HEK293 (cell line): Measurements from ENCODE around the gene HOXB9.
A peak's percentile ranks its signal among the peaks of the same experiment; 100 is the strongest.

Experiments
- AEBP2 ChIP-seq: fragments of 450-650 bp; formaldehyde crosslinking; IDR thresholded peaks from 2 replicates; pipeline ENCODE4 v1.5.1; 2016; ENCODE audit warnings: missing biosample characterization, missing genetic modification characterization, borderline replicate concordance
- BCL6B ChIP-seq: fragments of 450-650 bp; formaldehyde crosslinking; IDR thresholded peaks from 2 replicates; pipeline ENCODE4 v1.5.1; 2017; ENCODE audit warnings: missing biosample characterization, missing genetic modification characterization
- HOXD13 ChIP-seq: sonication (generic); formaldehyde crosslinking; IDR thresholded peaks from 2 replicates; pipeline ENCODE4 v1.8.0; 2022; ENCODE audit warnings: missing genetic modification reagents, borderline replicate concordance
- KLF10 ChIP-seq: fragments of 450-650 bp; IDR thresholded peaks from 2 replicates; pipeline ENCODE4 v1.5.1; 2018; ENCODE audit warnings: missing biosample characterization, mild to moderate bottlenecking, missing genetic modification characterization
- KLF17 ChIP-seq: fragments of 450-650 bp; formaldehyde crosslinking; IDR thresholded peaks from 2 replicates; pipeline ENCODE4 v1.5.1; 2016; ENCODE audit warnings: missing biosample characterization, missing genetic modification characterization
- KLF8 ChIP-seq: fragments of 450-650 bp; formaldehyde crosslinking; IDR thresholded peaks from 2 replicates; pipeline ENCODE4 v1.5.1; 2016; ENCODE audit warnings: missing biosample characterization, missing genetic modification characterization
- OSR2 ChIP-seq: fragments of 450-650 bp; formaldehyde crosslinking; IDR thresholded peaks from 2 replicates; pipeline ENCODE4 v1.5.1; 2016; ENCODE audit warnings: missing biosample characterization, missing genetic modification characterization
- OVOL3 ChIP-seq: fragments of 450-650 bp; formaldehyde crosslinking; IDR thresholded peaks from 2 replicates; pipeline ENCODE4 v1.5.1; 2016; ENCODE audit warnings: missing biosample characterization, missing genetic modification characterization
- PRDM6 ChIP-seq: fragments of 450-650 bp; formaldehyde crosslinking; IDR thresholded peaks from 2 replicates; pipeline ENCODE4 v1.5.1; 2017; ENCODE audit warnings: missing biosample characterization, missing genetic modification characterization
- RBAK ChIP-seq: fragments of 450-650 bp; formaldehyde crosslinking; IDR thresholded peaks from 2 replicates; pipeline ENCODE4 v1.5.1; 2016; ENCODE audit warnings: missing biosample characterization, missing genetic modification characterization
- TSHZ1 ChIP-seq: fragments of 450-650 bp; formaldehyde crosslinking; IDR thresholded peaks from 2 replicates; pipeline ENCODE4 v1.5.1; 2016; ENCODE audit warnings: missing biosample characterization, missing genetic modification characterization, borderline replicate concordance
- ZEB2 ChIP-seq: fragments of 450-650 bp; formaldehyde crosslinking; IDR thresholded peaks from 2 replicates; pipeline ENCODE4 v1.5.1; 2016; ENCODE audit warnings: missing biosample characterization, missing genetic modification characterization
- ZFP69B ChIP-seq: fragments of 450-650 bp; formaldehyde crosslinking; IDR thresholded peaks from 2 replicates; pipeline ENCODE4 v1.5.1; 2016; ENCODE audit warnings: missing biosample characterization, missing genetic modification characterization
- ZNF157 ChIP-seq: fragments of 450-650 bp; formaldehyde crosslinking; IDR thresholded peaks from 2 replicates; pipeline ENCODE4 v1.5.1; 2016; ENCODE audit warnings: missing biosample characterization, missing genetic modification characterization
- ZNF214 ChIP-seq: fragments of 450-650 bp; formaldehyde crosslinking; IDR thresholded peaks from 2 replicates; pipeline ENCODE4 v1.5.1; 2017; ENCODE audit warnings: missing biosample characterization, mild to moderate bottlenecking, missing genetic modification characterization, borderline replicate concordance
- ZNF24 ChIP-seq: fragments of 450-650 bp; formaldehyde crosslinking; IDR thresholded peaks from 2 replicates; pipeline ENCODE4 v1.5.1; 2016; ENCODE audit warnings: missing biosample characterization, missing genetic modification characterization
- ZNF311 ChIP-seq: fragments of 450-650 bp; formaldehyde crosslinking; IDR thresholded peaks from 2 replicates; pipeline ENCODE4 v1.5.1; 2017; ENCODE audit warnings: missing biosample characterization, missing genetic modification characterization, borderline replicate concordance
- ZNF366 ChIP-seq: fragments of 450-650 bp; formaldehyde crosslinking; conservative IDR thresholded peaks from 2 replicates; pipeline ENCODE4 v1.5.1; 2016; ENCODE audit warnings: missing biosample characterization, missing genetic modification characterization
- ZNF37A ChIP-seq: fragments of 450-650 bp; IDR thresholded peaks from 2 replicates; pipeline ENCODE4 v1.5.1; 2018; ENCODE audit warnings: missing biosample characterization, missing genetic modification characterization
- ZNF416 ChIP-seq: fragments of 450-650 bp; formaldehyde crosslinking; IDR thresholded peaks from 2 replicates; pipeline ENCODE4 v1.5.1; 2016; ENCODE audit warnings: missing biosample characterization, missing genetic modification characterization
- ZNF423 ChIP-seq: fragments of 450-650 bp; formaldehyde crosslinking; IDR thresholded peaks from 2 replicates; pipeline ENCODE4 v1.5.1; 2016; ENCODE audit warnings: missing biosample characterization, missing genetic modification characterization
- ZNF544 ChIP-seq: fragments of 450-650 bp; formaldehyde crosslinking; IDR thresholded peaks from 2 replicates; pipeline ENCODE4 v1.5.0; 2017; ENCODE audit warnings: missing biosample characterization, missing genetic modification characterization
- ZNF549 ChIP-seq: fragments of 450-650 bp; IDR thresholded peaks from 2 replicates; pipeline ENCODE4 v1.5.1; 2018; ENCODE audit warnings: missing biosample characterization, missing genetic modification characterization, mild to moderate bottlenecking, inconsistent platforms, moderate library complexity
- ZNF600 ChIP-seq: fragments of 450-650 bp; formaldehyde crosslinking; IDR thresholded peaks from 2 replicates; pipeline ENCODE4 v1.5.1; 2016; ENCODE audit warnings: missing biosample characterization, missing genetic modification characterization
- ZNF624 ChIP-seq: fragments of 450-650 bp; formaldehyde crosslinking; IDR thresholded peaks from 2 replicates; pipeline ENCODE4 v1.5.1; 2017; ENCODE audit warnings: missing biosample characterization, missing genetic modification characterization
- ZNF654 ChIP-seq: fragments of 450-650 bp; formaldehyde crosslinking; IDR thresholded peaks from 2 replicates; pipeline ENCODE4 v1.5.1; 2016; ENCODE audit warnings: low read depth, missing biosample characterization, missing genetic modification characterization
- ZNF658 ChIP-seq: fragments of 450-650 bp; formaldehyde crosslinking; IDR thresholded peaks from 2 replicates; pipeline ENCODE4; 2016; ENCODE audit warnings: missing biosample characterization, missing genetic modification characterization
- ZNF670 ChIP-seq: fragments of 450-650 bp; formaldehyde crosslinking; IDR thresholded peaks from 2 replicates; pipeline ENCODE4 v1.5.1; 2016; ENCODE audit warnings: missing biosample characterization, missing genetic modification characterization, low read depth

The HOXB9 gene

GRCh38 chr17:48646183-48647102 is 20.3 kb upstream of the HOXB9 start (continued):
- TF ChIP-seq ZFP69B (tag by site-specific recombination) (peak; percentile 41; the same call in 1 of the 2 replicates), ZNF24 (tag by site-specific recombination) (0 out of 2 replicates have a peak, but pooled peaks have one; percentile 14), KLF10 (tag by site-specific recombination) (peak; percentile 30; the same call in 1 of the 2 replicates), ZNF416 (no peak), ZNF624 (no peak), AEBP2 (tag by site-specific recombination) (no peak), ZNF311 (no peak), ZEB2 (peak; percentile 60), BCL6B (tag by site-specific recombination) (no peak), TSHZ1 (tag by site-specific recombination) (no peak), ZNF600 (tag by site-specific recombination) (no peak), RBAK (tag by site-specific recombination) (no peak), ZNF658 (no peak), OSR2 (tag by site-specific recombination) (no peak), ZNF544 (tag by site-specific recombination) (no peak), ZNF214 (no peak), ZNF549 (tag by site-specific recombination) (no peak), ZNF157 (tag by site-specific recombination) (no peak), HOXD13 (CRISPR knock-in tag) (no peak), PRDM6 (tag by site-specific recombination) (no peak), ZNF366 (tag by site-specific recombination) (no peak), ZNF37A (tag by site-specific recombination) (no peak), OVOL3 (tag by site-specific recombination) (peak; percentile 37; the same call in 1 of the 2 replicates), ZNF423 (tag by site-specific recombination) (peak; percentile 78), ZNF654 (tag by site-specific recombination) (no peak), KLF17 (tag by site-specific recombination) (no peak; the same call in none of the 2 replicates), KLF8 (peak; percentile 88; the same call in 1 of the 2 replicates), ZNF670 (tag by site-specific recombination) (no peak)
